Loucy (cell line): ENCODE measurements around the gene VIPR2.
"Not testable (repeated sequence)": the region's sequence is repeated elsewhere in the genome, so short reads cannot be mapped to it uniquely, and the experiment has no call there.

Experiments
- H2AFZ ChIP-seq: fragments of 200-600 bp; sonication (generic); 2 replicates; pipeline ENCODE4 v1.6.0; 2016; ENCODE audit warnings: antibody characterized with exemption, mild to moderate bottlenecking, low read length, moderate library complexity
- H3F3A ChIP-seq: fragments of 200-600 bp; 2 replicates; pipeline ENCODE4 v1.6.0; 2016; ENCODE audit warnings: antibody characterized with exemption, low read depth, mild to moderate bottlenecking
- H3K27me3 ChIP-seq: fragments of 200-600 bp; sonication (generic); 2 replicates; pipeline ENCODE4 v1.6.1; 2014; ENCODE audit warnings: low read length, mild to moderate bottlenecking; ENCODE audit not compliant: insufficient read depth, poor library complexity, severe bottlenecking
- H3K36me3 ChIP-seq: fragments of 200-600 bp; sonication (generic); 2 replicates; pipeline ENCODE4 v1.6.1; 2016; ENCODE audit warnings: low read length; ENCODE audit not compliant: insufficient read depth
- H3K4me1 ChIP-seq: fragments of 200-600 bp; sonication (generic); 2 replicates; pipeline ENCODE4 v1.5.1; 2014; ENCODE audit warnings: low read length, mild to moderate bottlenecking; ENCODE audit not compliant: insufficient read depth, poor library complexity, severe bottlenecking
- H3K4me2 ChIP-seq: fragments of 200-600 bp; sonication (generic); 2 replicates; pipeline ENCODE4 v1.6.0; 2014; ENCODE audit warnings: antibody characterized with exemption, low read length, low read depth, mild to moderate bottlenecking; ENCODE audit not compliant: poor library complexity, severe bottlenecking
- H3K4me3 ChIP-seq: fragments of 200-600 bp; sonication (generic); 2 replicates; pipeline ENCODE4 v1.5.1; 2014; ENCODE audit warnings: low read length, mild to moderate bottlenecking, mixed read lengths; ENCODE audit not compliant: poor library complexity, severe bottlenecking
- H3K79me2 ChIP-seq: fragments of 200-600 bp; sonication (generic); 2 replicates; pipeline ENCODE4 v1.6.1; 2014; ENCODE audit warnings: low read length; ENCODE audit not compliant: insufficient read depth
- H3K9ac ChIP-seq: fragments of 200-600 bp; sonication (generic); 2 replicates; pipeline ENCODE4 v1.6.0; 2014; ENCODE audit warnings: mild to moderate bottlenecking, low read depth, low read length, moderate library complexity; ENCODE audit not compliant: poor library complexity, severe bottlenecking
- H3K9me2 ChIP-seq: fragments of 200-600 bp; sonication (generic); replicated peaks from 2 replicates; pipeline ENCODE4 v1.6.1; 2016; ENCODE audit warnings: low read depth, low read length, mixed read lengths
- H3K9me3 ChIP-seq: fragments of 200-600 bp; sonication (generic); 2 replicates; pipeline ENCODE4 v1.6.1; 2014; ENCODE audit warnings: mild to moderate bottlenecking, antibody characterized with exemption, low read length, low read depth; ENCODE audit not compliant: insufficient read depth
- H4K20me1 ChIP-seq: fragments of 200-600 bp; sonication (generic); 2 replicates; pipeline ENCODE4 v1.6.0; 2014; ENCODE audit warnings: antibody characterized with exemption, low read length, mild to moderate bottlenecking; ENCODE audit not compliant: insufficient read depth, poor library complexity, severe bottlenecking
- CTCF ChIP-seq: fragments of 200-600 bp; sonication (generic); conservative IDR thresholded peaks from 2 replicates; pipeline ENCODE4 v1.5.1; 2014; ENCODE audit warnings: mild to moderate bottlenecking, antibody characterized with exemption, low read length
- EZH2phosphoT487 ChIP-seq: fragments of 200-600 bp; IDR thresholded peaks from 2 replicates; pipeline ENCODE4 v1.6.1; 2018; ENCODE audit warnings: antibody characterized with exemption, mild to moderate bottlenecking, moderate library complexity, borderline replicate concordance

Gene VIPR2

DNA sequence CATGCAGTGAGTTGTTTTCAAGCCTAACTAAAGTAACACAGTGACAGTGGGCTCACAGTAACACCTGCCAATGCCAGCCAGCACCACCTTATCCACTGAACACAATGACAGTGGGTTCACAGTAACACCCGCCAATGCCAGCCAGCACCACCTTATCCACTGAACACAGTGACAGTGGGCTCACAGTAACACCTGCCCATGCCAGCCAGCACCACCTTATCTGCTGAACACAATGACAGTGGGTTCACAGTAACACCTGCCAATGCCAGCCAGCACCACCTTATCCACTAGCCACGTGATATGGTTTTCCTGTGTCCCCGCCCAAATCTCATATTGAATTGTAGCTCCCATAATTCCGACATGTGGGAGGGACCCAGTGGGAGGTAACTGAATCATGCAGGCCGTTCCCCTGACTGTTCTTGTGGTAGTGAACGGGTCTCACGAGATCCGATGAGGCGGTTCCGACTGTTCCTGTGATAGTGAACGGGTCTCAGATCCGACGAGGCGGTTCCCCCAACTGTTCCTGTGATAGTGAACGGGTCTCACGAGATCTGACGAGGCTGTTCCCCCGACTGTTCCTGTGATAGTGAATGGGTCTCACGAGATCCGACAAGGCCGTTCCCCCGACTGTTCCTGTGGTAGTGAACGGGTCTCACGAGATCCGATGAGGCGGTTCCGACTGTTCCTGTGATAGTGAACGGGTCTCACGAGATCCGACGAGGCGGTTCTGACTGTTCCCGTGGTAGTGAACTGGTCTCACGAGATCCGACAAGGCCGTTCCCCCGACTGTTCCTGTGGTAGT lies 44.2 kb downstream of the VIPR2 start:
- not testable (repeated sequence) for H3K9me2 ChIP-seq, H3K4me2 ChIP-seq, H3K79me2 ChIP-seq, H4K20me1 ChIP-seq, H3K36me3 ChIP-seq, H3K27me3 ChIP-seq, H3F3A ChIP-seq, H3K9ac ChIP-seq, H3K4me1 ChIP-seq, H2AFZ ChIP-seq, H3K4me3 ChIP-seq
- H3K9me3 ChIP-seq = peaks cover 38% of the 10 kb centered on the region; the same call in 1 of the 2 replicates

GRCh38 chr7:159099711-159100231 lies 44.9 kb downstream of the VIPR2 start:
- Histone ChIP-seq H3K9me2 (no peaks in the 10 kb centered on the region), H3K9me3 (peaks cover 35% of the 10 kb centered on the region; the same call in 1 of the 2 replicates), H3F3A (no peaks in the 10 kb centered on the region), H3K4me3 (no peak overlapping the region), H3K79me2 (no peaks in the 10 kb centered on the region), H3K9ac (no peak overlapping the region), H3K27me3 (no peaks in the 10 kb centered on the region), H3K4me2 (no peak overlapping the region), H2AFZ (no peak overlapping the region), H3K36me3 (no peaks in the 10 kb centered on the region), H3K4me1 (no peaks in the 10 kb centered on the region), H4K20me1 (no peaks in the 10 kb centered on the region)
- TF ChIP-seq CTCF = no peak
- no peak for TF ChIP-seq EZH2phosphoT487

- no peaks in the 10 kb centered on the region for H3F3A ChIP-seq
- H3K27me3 ChIP-seq = no peaks in the 10 kb centered on the region
- no peaks in the 10 kb centered on the region for H3K79me2 ChIP-seq
- TF ChIP-seq CTCF = no peak
- no peak for TF ChIP-seq EZH2phosphoT487
- H3K36me3 ChIP-seq = no peaks in the 10 kb centered on the region
- peaks cover 38% of the 10 kb centered on the region; the same call in 1 of the 2 replicates for H3K9me3 ChIP-seq
- no peaks in the 10 kb centered on the region for H4K20me1 ChIP-seq
- H2AFZ ChIP-seq = no peak overlapping the region
- no peak overlapping the region for H3K4me3 ChIP-seq
- H3K9ac ChIP-seq = no peak overlapping the region
- H3K4me1 ChIP-seq = no peaks in the 10 kb centered on the region
- H3K4me2 ChIP-seq = no peak overlapping the region
- H3K9me2 ChIP-seq = no peaks in the 10 kb centered on the region
Measured at GRCh38 chr7:159098811-159099655, 45.6 kb downstream of the VIPR2 start.
